CD14-positive monocyte (primary cell): Measurements from ENCODE around the gene GINS1. TPM values are rescaled to one million over a fixed set of nuclear protein-coding genes. Genes with fewer than 3 reads are reported as not detected.
A peak's percentile ranks its signal among the peaks of the same experiment; 100 is the strongest.

Experiments used
- DNase-seq, 3 donors: peaks; one replicate each; pipeline ENCODE4 v3.0.0-alpha.2; 2011 to 2022
- H2AFZ ChIP-seq: 2 replicates; pipeline ENCODE4 v1.6.0; 2012; ENCODE audit warnings: mild to moderate bottlenecking, low read depth, low read length, inconsistent platforms; ENCODE audit not compliant: insufficient read depth, poor library complexity, severe bottlenecking
- H3K27ac ChIP-seq, 2 donors: 1 replicate in 1 of 2; 2 replicates in 1 of 2; pipeline ENCODE4 v1.5.1; 2012 to 2013; ENCODE audit warnings: low read length in 2 of 2, control low read depth in 1 of 2, inconsistent platforms in 1 of 2, low read depth in 1 of 2, mild to moderate bottlenecking in 1 of 2
- H3K27me3 ChIP-seq, 2 donors: one replicate each; pipeline versions ENCODE4 v1.6.0 to v1.6.1; 2011 to 2013; ENCODE audit warnings: low read length in 2 of 2; ENCODE audit not compliant: control insufficient read depth in 2 of 2, insufficient read depth in 2 of 2
- H3K36me3 ChIP-seq, 2 donors: replicated peaks in 1 of 2; 1 replicate in 1 of 2; 2 replicates in 1 of 2; pipeline versions ENCODE4 v1.5.1 to v1.6.1; 2012 to 2013; ENCODE audit warnings: low read length in 2 of 2, control low read depth in 1 of 2, inconsistent platforms in 1 of 2, mild to moderate bottlenecking in 1 of 2; ENCODE audit not compliant: insufficient read depth in 2 of 2, control insufficient read depth in 1 of 2
- H3K4me1 ChIP-seq, 2 donors: 1 replicate in 1 of 2; 2 replicates in 1 of 2; pipeline versions ENCODE4 v1.5.1 to v1.6.1; 2012 to 2013; ENCODE audit warnings: low read length in 2 of 2, control low read depth in 1 of 2, inconsistent platforms in 1 of 2, mild to moderate bottlenecking in 1 of 2, moderate library complexity in 1 of 2; ENCODE audit not compliant: insufficient read depth in 2 of 2, control insufficient read depth in 1 of 2
- H3K4me2 ChIP-seq: replicated peaks from 2 replicates; pipeline ENCODE3; 2012; ENCODE audit warnings: low read length, moderate library complexity, mild to moderate bottlenecking; ENCODE audit not compliant: poor library complexity, severe bottlenecking; ENCODE audit errors: extremely low read depth
- H3K4me3 ChIP-seq, 3 experiments: fragments of 200-600 bp in 1 of 3; sonication (generic) in 1 of 3; replicated peaks in 1 of 3; 1 replicate in 2 of 3; 2 replicates in 1 of 3; pipeline ENCODE4 v1.5.1; 2011 to 2013; ENCODE audit warnings: low read length in 3 of 3, mild to moderate bottlenecking in 3 of 3, control low read depth in 2 of 3, low read depth in 2 of 3, inconsistent platforms in 1 of 3, moderate library complexity in 1 of 3
- H3K79me2 ChIP-seq: 2 replicates; pipeline ENCODE4 v1.6.0; 2012; ENCODE audit warnings: mild to moderate bottlenecking, control low read depth, inconsistent platforms, low read length, moderate library complexity; ENCODE audit not compliant: insufficient read depth
- H3K9ac ChIP-seq: 2 replicates; pipeline ENCODE4 v1.6.0; 2017; ENCODE audit warnings: low read length, mild to moderate bottlenecking; ENCODE audit not compliant: insufficient read depth, poor library complexity, severe bottlenecking
- H3K9me3 ChIP-seq, 2 donors: replicated peaks in 1 of 2; 1 replicate in 1 of 2; 2 replicates in 1 of 2; pipeline versions ENCODE4 v1.5.1 to v1.6.1; 2012 to 2013; ENCODE audit warnings: low read length in 2 of 2, control low read depth in 1 of 2; ENCODE audit not compliant: control insufficient read depth in 1 of 2, insufficient read depth in 1 of 2
- H4K20me1 ChIP-seq: 2 replicates; pipeline ENCODE4 v1.6.0; 2012; ENCODE audit warnings: mild to moderate bottlenecking, low read length, control low read depth, moderate library complexity; ENCODE audit not compliant: insufficient read depth
- H3K27ac Mint-ChIP-seq, 7 donors: one replicate each; pipeline ENCODE4 v1.8.0; 2020; ENCODE audit warnings: mild to moderate bottlenecking in 7 of 7, mixed read lengths in 7 of 7, moderate library complexity in 6 of 7, inconsistent platforms in 2 of 7
- H3K27me3 Mint-ChIP-seq, 3 donors: one replicate each; pipeline ENCODE4 v1.8.0; 2021 to 2022; ENCODE audit warnings: low read depth in 3 of 3, mild to moderate bottlenecking in 3 of 3, mixed read lengths in 3 of 3, moderate library complexity in 3 of 3, inconsistent platforms in 1 of 3
- H3K36me3 Mint-ChIP-seq, 2 donors: one replicate each; pipeline ENCODE4 v1.8.0; 2020; ENCODE audit warnings: mixed read lengths in 2 of 2, inconsistent platforms in 1 of 2, mild to moderate bottlenecking in 1 of 2
- H3K4me1 Mint-ChIP-seq: one replicate; pipeline ENCODE4 v1.8.0; 2020; ENCODE audit warnings: mild to moderate bottlenecking, mixed read lengths
- H3K4me3 Mint-ChIP-seq, 2 donors: one replicate each; pipeline ENCODE4 v1.8.0; 2020; ENCODE audit warnings: mild to moderate bottlenecking in 2 of 2, mixed read lengths in 2 of 2, moderate library complexity in 1 of 2
- H3K9me3 Mint-ChIP-seq, 7 donors: one replicate each; pipeline ENCODE4 v1.8.0; 2020 to 2022; ENCODE audit warnings: mixed read lengths in 7 of 7, mild to moderate bottlenecking in 6 of 7, moderate library complexity in 6 of 7, inconsistent platforms in 2 of 7
- WGBS: methylation state at CpG from one replicate; pipeline ENCODE4 v1.1.5; 2013; ENCODE audit warnings: missing lambda C conversion rate; ENCODE audit not compliant: insufficient coverage; 5-methylcytosine and 5-hydroxymethylcytosine counted together
- intact Hi-C, 2 donors: fragments of 100-400 bp; cut with micrococcal nuclease; formaldehyde crosslinking; loops; one replicate each; pipeline versions ENCODE4 v1.15.0 to v1.15.1; 2023
- polyA plus RNA-seq, 3 donors: library from polyadenylated mRNA; depleted of rRNA in 1 of 3; unstranded in 2 of 3; stranded (reverse) in 1 of 3; fragments of 300-500 nt in 2 of 3; fragments of >200 nt in 1 of 3; fragmentation: Illumina TruSeq in 2 of 3; gene quantifications; 1 replicate in 2 of 3; 2 replicates in 1 of 3; pipeline ENCODE4 v1.2.3, GENCODE V29; 2012 to 2021
- TF ChIP-seq, protein P1 (sequence below): fragments of 200-600 bp; IDR thresholded peaks from one replicate; pipeline ENCODE4 v1.8.0; 2022; ENCODE audit warnings: antibody characterized with exemption, mild to moderate bottlenecking

Gene GINS1
- polyA plus RNA-seq, 3 donors, result 0.16 to 0.48 (median 0.28) TPM

DNA sequence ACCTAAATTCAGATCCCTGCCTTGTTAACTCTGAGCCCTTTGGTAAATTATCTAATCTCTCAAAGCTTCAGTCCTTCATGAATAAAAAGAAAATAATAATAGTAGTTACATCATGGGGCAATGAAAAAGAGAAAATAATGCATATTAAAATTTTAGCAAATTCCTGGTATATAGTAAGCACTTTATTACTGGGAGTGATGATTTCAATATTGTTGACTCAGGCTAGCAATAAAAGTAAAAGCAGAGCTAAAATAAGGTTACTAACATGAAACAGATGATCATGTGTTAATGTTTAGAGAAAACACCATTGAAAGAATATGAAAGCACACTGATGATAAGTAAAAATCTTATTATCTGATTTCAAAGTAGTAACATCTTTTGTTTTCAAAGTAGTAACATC lies 13.6 kb downstream of the GINS1 start:
- Histone ChIP-seq H3K9me3 (no peaks in the 10 kb centered on the region), H3K4me2 (no peak overlapping the region), H3K36me3 (peaks cover 6 to 45% of the 10 kb centered on the region in 2 donors), H3K27me3 (no peaks in the 10 kb centered on the region), H3K79me2 (no peaks in the 10 kb centered on the region), H4K20me1 (no peaks in the 10 kb centered on the region), H3K27ac (no peak overlapping the region), H3K9ac (no peak overlapping the region), H3K4me3 (no peak overlapping the region), H3K4me1 (no peaks in the 10 kb centered on the region), H2AFZ (no peak overlapping the region)
- no peak overlapping the region for H3K4me3 Mint-ChIP-seq
- no peaks in the 10 kb centered on the region for H3K4me1 Mint-ChIP-seq
- DNase-seq, result no peak
- no peaks in the 10 kb centered on the region for H3K27me3 Mint-ChIP-seq
- peaks cover 0 to 2% (median 0%) of the 10 kb centered on the region in 7 donors for H3K9me3 Mint-ChIP-seq
- TF ChIP-seq, protein P1, sequence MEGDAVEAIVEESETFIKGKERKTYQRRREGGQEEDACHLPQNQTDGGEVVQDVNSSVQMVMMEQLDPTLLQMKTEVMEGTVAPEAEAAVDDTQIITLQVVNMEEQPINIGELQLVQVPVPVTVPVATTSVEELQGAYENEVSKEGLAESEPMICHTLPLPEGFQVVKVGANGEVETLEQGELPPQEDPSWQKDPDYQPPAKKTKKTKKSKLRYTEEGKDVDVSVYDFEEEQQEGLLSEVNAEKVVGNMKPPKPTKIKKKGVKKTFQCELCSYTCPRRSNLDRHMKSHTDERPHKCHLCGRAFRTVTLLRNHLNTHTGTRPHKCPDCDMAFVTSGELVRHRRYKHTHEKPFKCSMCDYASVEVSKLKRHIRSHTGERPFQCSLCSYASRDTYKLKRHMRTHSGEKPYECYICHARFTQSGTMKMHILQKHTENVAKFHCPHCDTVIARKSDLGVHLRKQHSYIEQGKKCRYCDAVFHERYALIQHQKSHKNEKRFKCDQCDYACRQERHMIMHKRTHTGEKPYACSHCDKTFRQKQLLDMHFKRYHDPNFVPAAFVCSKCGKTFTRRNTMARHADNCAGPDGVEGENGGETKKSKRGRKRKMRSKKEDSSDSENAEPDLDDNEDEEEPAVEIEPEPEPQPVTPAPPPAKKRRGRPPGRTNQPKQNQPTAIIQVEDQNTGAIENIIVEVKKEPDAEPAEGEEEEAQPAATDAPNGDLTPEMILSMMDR, result no peak
- intact Hi-C loops, result no loop called here
- no peak overlapping the region for H3K27ac Mint-ChIP-seq
- H3K36me3 Mint-ChIP-seq, result peaks cover 19 to 46% of the 10 kb centered on the region in 2 donors

DNA sequence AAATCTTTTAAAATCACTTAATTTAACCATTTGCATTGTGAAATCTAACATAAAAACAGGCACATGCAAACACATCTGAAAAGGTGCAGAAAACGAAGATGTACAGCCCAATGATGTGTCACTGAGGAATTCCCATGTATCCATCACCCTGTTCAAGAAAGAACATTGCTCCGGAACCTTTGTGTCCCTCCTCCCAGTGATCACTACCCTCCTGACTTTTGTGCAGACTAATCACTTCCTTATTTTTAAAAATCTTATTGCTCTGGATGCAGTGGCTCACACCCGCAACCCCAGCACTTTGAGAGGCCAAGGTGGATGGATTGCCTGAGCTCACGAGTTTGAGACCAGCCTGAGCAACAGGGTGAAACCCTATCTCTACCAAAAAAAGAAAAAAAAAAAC lies 14.6 kb downstream of the GINS1 start:
- H3K27ac Mint-ChIP-seq, result peak overlapping the region in 1 of 7 donors; percentile 56
- no peak for DNase-seq
- intact Hi-C loops, result no loop called here
- TF ChIP-seq, protein P1, result no peak
- H3K9me3 Mint-ChIP-seq, result peaks cover 0 to 4% (median 0%) of the 10 kb centered on the region in 7 donors
- H3K79me2 ChIP-seq, result no peaks in the 10 kb centered on the region
- no peaks in the 10 kb centered on the region for H3K9me3 ChIP-seq
- peaks cover 23 to 53% of the 10 kb centered on the region in 2 donors for H3K36me3 Mint-ChIP-seq
- H3K4me3 ChIP-seq, result no peak overlapping the region
- H3K4me1 ChIP-seq, result no peaks in the 10 kb centered on the region
- no peaks in the 10 kb centered on the region for H3K27me3 ChIP-seq
- H3K4me2 ChIP-seq, result no peak overlapping the region
- no peak overlapping the region for H3K9ac ChIP-seq
- H2AFZ ChIP-seq, result no peak overlapping the region
- no peak overlapping the region for H3K27ac ChIP-seq
- no peaks in the 10 kb centered on the region for H3K4me1 Mint-ChIP-seq
- H3K36me3 ChIP-seq, result peaks cover 3 to 49% of the 10 kb centered on the region in 2 donors
- no peaks in the 10 kb centered on the region for H3K27me3 Mint-ChIP-seq
- H3K4me3 Mint-ChIP-seq, result no peak overlapping the region
- H4K20me1 ChIP-seq, result no peaks in the 10 kb centered on the region
- 100% methylated on average over 1 of the region's 4 CpGs for WGBS
